OCI-LY7 (cell line): Measurements from ENCODE around the gene PAXX.

Experiments
- EZH2phosphoT487 ChIP-seq: fragments of 200-600 bp; sonication (generic); IDR thresholded peaks from 2 replicates; pipeline ENCODE4 v1.6.1; 2018; ENCODE audit warnings: low read depth, borderline replicate concordance, mild to moderate bottlenecking, mixed run types, antibody characterized with exemption, low read length, moderate library complexity, mixed read lengths
- TF ChIP-seq, protein P1 (sequence below): fragments of 200-600 bp; sonication (generic); conservative IDR thresholded peaks from 2 replicates; pipeline ENCODE4 v1.5.1; 2014; ENCODE audit warnings: mild to moderate bottlenecking, antibody characterized with exemption, low read length, moderate library complexity, mixed read lengths

DNA sequence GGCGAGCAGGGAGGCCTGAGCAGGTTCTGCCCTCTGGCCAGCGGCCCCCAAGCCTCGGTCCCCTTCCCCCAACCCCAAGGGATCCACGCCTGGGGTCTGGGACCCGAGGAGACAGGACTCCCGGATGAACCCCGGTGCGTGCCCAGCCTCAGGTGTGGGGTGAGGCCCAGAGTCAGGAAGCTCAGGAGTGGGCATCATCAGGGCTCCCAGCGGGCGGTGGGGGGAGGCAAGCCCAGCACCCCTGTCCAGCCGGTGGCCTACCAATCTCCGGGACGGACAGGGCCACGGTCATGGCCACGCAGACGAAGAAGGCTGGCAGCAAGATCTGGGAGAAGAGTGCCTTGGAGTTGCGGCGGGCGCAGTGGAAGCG is 21.3 kb downstream of the PAXX start:
- TF ChIP-seq, protein P1, sequence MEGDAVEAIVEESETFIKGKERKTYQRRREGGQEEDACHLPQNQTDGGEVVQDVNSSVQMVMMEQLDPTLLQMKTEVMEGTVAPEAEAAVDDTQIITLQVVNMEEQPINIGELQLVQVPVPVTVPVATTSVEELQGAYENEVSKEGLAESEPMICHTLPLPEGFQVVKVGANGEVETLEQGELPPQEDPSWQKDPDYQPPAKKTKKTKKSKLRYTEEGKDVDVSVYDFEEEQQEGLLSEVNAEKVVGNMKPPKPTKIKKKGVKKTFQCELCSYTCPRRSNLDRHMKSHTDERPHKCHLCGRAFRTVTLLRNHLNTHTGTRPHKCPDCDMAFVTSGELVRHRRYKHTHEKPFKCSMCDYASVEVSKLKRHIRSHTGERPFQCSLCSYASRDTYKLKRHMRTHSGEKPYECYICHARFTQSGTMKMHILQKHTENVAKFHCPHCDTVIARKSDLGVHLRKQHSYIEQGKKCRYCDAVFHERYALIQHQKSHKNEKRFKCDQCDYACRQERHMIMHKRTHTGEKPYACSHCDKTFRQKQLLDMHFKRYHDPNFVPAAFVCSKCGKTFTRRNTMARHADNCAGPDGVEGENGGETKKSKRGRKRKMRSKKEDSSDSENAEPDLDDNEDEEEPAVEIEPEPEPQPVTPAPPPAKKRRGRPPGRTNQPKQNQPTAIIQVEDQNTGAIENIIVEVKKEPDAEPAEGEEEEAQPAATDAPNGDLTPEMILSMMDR: no peak
- TF ChIP-seq EZH2phosphoT487: no peak
